Raji (cell line): ENCODE measurements around the gene ZNRF3.

Experiments used
- POLR2A ChIP-seq: IDR thresholded peaks from 2 replicates; pipeline ENCODE4 v1.6.1; 2011; ENCODE audit warnings: low read depth, low read length, control low read depth; ENCODE audit not compliant: insufficient read depth

Gene ZNRF3

GRCh38 chr22:28951530-28951929 lies 68.2 kb downstream of the ZNRF3 start:
- TF ChIP-seq POLR2A = no peak

- no peak for TF ChIP-seq POLR2A
Measured at GRCh38 chr22:28951969-28952521, 68.7 kb downstream of the ZNRF3 start.

- no peak for TF ChIP-seq POLR2A
Measured at GRCh38 chr22:28952857-28953256, 69.5 kb downstream of the ZNRF3 start.

DNA sequence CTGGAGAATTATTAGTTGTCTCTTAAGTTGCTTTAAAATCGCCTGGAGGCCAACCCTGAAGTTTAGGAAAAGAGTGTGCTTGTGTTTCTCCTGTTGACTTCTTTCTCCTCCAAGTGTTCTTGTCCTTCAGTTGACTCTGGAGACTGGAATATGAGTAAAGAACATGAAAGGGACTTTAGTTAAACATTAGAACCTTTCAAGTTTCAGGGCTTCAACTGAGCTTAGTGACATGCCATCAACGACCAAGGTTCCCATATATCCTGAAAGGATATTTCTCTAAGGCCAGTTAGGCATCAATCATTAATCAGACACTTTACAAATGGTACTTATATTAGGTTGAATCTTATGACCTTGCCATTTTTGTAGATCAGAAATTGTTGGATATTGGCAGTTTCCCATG lies 70.0 kb downstream of the ZNRF3 start:
- no peak for TF ChIP-seq POLR2A

DNA sequence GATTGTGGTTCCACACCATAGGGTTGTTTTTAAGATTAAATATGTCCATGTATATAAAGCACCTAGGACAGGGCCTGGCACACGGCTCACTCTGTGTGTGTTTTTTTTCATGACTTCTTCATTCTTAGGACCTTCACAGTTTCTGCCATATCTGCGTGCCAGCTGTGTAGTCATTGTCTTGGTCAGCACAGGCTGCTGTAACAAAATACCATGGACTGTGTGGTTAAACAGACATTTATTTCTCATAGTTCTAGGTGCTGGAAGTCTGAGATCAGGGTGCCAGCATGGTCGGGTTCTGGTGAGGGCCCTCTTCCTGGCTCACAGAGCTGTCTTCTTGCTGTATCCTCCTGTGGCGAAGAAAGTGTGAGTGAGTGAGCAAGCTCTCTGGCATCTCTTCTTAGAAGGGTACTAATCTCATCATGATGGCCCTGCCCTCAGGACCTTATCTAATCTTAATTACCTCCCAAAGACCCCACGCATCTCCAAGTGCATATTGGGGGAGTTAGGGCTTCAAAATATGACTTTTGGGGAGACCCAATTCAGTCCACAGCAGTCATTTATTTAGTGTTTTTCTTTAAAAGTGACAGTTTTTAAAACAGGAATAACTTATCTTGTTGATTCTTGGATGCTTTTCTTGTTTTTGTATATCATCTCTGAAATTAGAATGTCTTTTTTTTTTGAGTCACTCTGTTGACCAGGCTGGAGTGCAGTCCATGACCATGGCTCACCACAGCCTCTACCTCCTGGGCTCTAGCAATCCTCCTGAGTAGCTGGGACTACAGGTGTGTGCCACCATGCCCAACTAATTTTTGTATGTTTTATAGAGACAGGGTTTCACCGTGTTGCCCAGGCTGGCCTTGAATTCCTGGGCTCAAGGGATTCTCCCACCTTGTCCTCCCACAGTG lies 70.9 kb downstream of the ZNRF3 start:
- TF ChIP-seq POLR2A = no peak

DNA sequence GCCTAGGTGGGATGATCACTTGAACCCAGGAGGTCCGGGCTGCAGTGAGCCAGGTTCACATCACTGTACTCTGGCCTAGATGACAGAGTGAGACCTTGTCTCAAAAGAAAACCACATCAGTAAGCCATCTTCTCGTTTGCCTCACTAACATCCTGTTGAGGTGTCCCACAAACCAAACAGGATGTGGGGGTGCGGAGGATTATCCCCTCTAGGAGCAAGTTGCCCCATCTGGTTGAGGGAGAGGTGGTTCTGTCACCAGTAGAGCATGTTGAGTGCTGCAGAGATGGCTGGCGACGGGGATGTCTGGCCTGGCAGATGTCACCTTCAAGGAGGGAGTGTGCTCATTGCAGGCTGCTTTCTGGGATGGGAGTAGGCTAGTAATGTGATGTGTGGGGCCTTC lies 72.4 kb downstream of the ZNRF3 start:
- no peak for TF ChIP-seq POLR2A

- no peak for TF ChIP-seq POLR2A
Measured at GRCh38 chr22:28956506-28956905, 73.1 kb downstream of the ZNRF3 start.

DNA sequence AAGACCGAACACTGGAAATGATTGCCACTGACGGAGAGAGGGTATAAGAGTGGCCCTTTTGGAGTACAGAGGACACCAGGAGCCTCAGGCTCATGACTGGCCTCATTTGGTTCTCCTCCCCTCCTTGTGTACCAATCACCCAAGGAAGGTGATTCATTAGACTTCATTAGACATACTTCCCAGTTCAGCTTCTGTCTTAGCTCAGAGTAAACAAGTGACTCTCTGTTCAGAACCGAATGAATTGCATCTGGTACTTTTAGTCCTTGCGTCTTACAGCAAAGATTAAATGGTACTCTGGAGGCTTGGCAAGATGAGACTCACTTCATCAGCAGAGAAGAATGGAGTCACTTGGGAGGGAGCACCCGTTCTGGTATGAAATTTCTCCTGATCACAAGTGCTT lies 75.2 kb downstream of the ZNRF3 start:
- TF ChIP-seq POLR2A = no peak

GRCh38 chr22:28962042-28962554 lies 78.7 kb downstream of the ZNRF3 start:
- TF ChIP-seq POLR2A = no peak

DNA sequence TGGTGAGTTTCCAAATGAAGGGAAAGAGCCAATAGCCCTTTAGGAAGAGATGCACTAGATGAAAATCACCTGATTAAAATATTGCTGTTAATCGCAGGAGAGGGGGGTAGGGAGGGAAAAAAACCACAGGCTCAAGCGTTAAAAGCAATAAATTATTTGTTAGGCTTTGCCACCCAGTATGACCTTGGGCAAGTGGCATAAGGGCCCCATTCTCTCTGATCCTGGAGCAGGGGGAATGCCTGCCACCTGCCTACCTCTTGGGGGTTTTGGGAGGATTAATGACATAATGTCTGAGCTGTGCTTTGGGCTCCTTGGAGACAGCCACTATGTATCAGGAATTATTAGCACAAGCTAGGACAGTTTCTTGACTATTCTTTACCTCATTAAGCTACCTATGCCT lies 80.0 kb downstream of the ZNRF3 start:
- no peak for TF ChIP-seq POLR2A

DNA sequence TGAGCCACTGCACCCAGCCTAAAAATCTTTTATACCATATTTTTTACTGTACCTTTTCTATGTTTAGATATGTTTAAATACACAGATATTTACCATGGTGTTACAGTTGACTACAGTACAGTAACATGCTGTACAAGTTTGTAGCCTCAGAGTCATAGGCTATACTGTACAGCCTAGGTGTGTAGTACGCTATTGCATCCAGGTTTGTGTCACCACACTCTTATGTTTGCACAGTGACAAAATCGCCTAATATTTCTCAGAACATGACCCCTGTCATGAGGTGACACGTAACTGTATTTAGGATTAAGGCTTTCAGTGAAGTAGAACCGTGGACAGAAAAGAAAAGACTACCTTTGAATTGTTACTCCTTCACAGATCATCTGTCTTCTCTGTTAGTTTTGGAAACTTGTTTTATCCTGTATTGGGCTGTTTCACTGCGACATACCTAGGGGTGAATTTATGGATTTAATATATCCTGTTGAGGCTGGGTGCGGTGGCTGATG lies 83.8 kb downstream of the ZNRF3 start:
- TF ChIP-seq POLR2A = no peak

- TF ChIP-seq POLR2A = no peak
Measured at GRCh38 chr22:28967969-28968368, 84.6 kb downstream of the ZNRF3 start.

- TF ChIP-seq POLR2A = no peak
Measured at GRCh38 chr22:28969401-28970168, 86.2 kb downstream of the ZNRF3 start.

DNA sequence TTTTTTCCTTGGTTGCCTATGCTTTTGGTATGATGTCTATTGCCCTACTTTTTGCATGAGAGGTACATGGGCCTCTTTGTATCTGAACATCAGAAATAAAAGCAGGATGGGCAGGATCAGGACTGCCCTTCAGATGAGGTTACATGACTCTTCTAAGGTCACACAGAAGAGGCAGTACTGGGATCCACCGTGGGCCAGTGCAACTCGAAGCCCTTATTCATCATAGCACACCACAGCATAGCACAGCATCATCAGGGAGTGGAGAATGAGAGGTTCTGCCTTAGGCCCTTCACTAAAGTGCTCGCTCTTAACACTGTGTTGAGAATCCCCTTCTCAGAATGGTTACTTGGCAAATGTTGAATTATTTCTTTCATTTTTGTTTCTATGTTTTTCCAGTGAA lies 90.0 kb downstream of the ZNRF3 start:
- no peak for TF ChIP-seq POLR2A

DNA sequence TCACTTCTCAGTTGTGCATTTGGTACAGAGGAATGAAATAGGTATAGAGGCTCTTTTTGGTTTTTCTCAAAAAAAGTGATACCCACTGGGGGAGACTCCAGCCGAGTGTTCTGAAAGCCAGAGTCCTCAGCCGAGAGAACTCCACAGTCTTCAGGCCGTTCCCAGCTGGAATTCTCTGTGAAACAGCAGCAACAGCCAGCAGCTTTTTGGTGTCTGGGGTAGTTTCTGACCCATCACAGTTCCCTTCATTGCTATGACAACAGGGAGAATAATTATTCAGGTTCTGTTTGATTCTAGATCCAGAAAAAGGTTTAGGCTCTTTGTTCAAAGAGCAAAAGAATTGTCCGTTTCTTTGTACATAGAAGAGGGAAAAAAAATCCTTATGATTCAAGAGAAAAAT lies 93.7 kb downstream of the ZNRF3 start:
- no peak for TF ChIP-seq POLR2A
